HG03558 (cell line): ENCODE measurements around the gene DNMT1.
"Not testable (repeated sequence)": the region's sequence is repeated elsewhere in the genome, so short reads cannot be mapped to it uniquely, and the experiment has no call there.

Experiments used
- ATAC-seq: cut with Tn5 transposase; IDR thresholded peaks from one replicate; pipeline ENCODE4 v1.9.1; 2021; ENCODE audit warnings: moderate number of reproducible peaks; ENCODE audit not compliant: unreplicated experiment; ENCODE audit errors: extremely low read depth

DNMT1 gene

GRCh38 chr19:10194500-10195198, at the start of gene DNMT1:
TSS of gene DNMT1 (minus strand) at chr19:10194953. CDS start at chr19:10194899, 54 bp downstream.
- ATAC-seq = no peak

- ATAC-seq = no peak
These were observed 48.9 kb upstream of the DNMT1 start for GRCh38 chr19:10243606-10244005.

- ATAC-seq = not testable (repeated sequence)
These were observed 47.2 kb upstream of the DNMT1 start for GRCh38 chr19:10241826-10242449.

- no peak for ATAC-seq
These were observed 43.5 kb upstream of the DNMT1 start for GRCh38 chr19:10238172-10238783.

- ATAC-seq = no peak
These were observed 42.9 kb upstream of the DNMT1 start for GRCh38 chr19:10237702-10238101.

GRCh38 chr19:10235409-10235808, 40.7 kb upstream of the DNMT1 start:
- not testable (repeated sequence) for ATAC-seq

GRCh38 chr19:10235003-10235402, 40.2 kb upstream of the DNMT1 start:
- ATAC-seq = no peak

GRCh38 chr19:10233946-10234345, 39.2 kb upstream of the DNMT1 start:
- ATAC-seq = no peak

GRCh38 chr19:10231612-10232228, 37.0 kb upstream of the DNMT1 start:
- ATAC-seq = no peak

GRCh38 chr19:10230861-10231611, 36.3 kb upstream of the DNMT1 start, which contains the start of gene S1PR2:
TSS of gene S1PR2 (minus strand) at chr19:10231331. CDS start at chr19:10224905, 6,426 bp downstream.
- no peak for ATAC-seq

- no peak for ATAC-seq
These were observed 35.6 kb upstream of the DNMT1 start for GRCh38 chr19:10230173-10230860.

GRCh38 chr19:10228920-10229319, 34.2 kb upstream of the DNMT1 start:
- ATAC-seq = no peak

GRCh38 chr19:10228393-10228792, 33.6 kb upstream of the DNMT1 start:
- ATAC-seq = no peak

GRCh38 chr19:10227026-10227971, 32.5 kb upstream of the DNMT1 start:
- no peak for ATAC-seq

GRCh38 chr19:10226376-10227025, 31.7 kb upstream of the DNMT1 start:
- no peak for ATAC-seq

- no peak for ATAC-seq
These were observed 31.2 kb upstream of the DNMT1 start for GRCh38 chr19:10226021-10226375.

- ATAC-seq = no peak
These were observed 29.6 kb upstream of the DNMT1 start for GRCh38 chr19:10224337-10224736.

- no peak for ATAC-seq
These were observed 28.9 kb upstream of the DNMT1 start for GRCh38 chr19:10223488-10224213.
